IMR-90 (cell line): ENCODE results near the gene HOXD12.

Experiments
- CHD1 ChIP-seq: IDR thresholded peaks from 2 replicates; pipeline ENCODE4 v1.6.1; 2012; ENCODE audit warnings: low read depth, low read length, improper control_type of control experiment
- TF ChIP-seq, protein P1 (sequence below): conservative IDR thresholded peaks from 2 replicates; pipeline ENCODE4 v1.5.1; 2012; ENCODE audit warnings: mild to moderate bottlenecking, low read depth, low read length, improper control_type of control experiment

DNA sequence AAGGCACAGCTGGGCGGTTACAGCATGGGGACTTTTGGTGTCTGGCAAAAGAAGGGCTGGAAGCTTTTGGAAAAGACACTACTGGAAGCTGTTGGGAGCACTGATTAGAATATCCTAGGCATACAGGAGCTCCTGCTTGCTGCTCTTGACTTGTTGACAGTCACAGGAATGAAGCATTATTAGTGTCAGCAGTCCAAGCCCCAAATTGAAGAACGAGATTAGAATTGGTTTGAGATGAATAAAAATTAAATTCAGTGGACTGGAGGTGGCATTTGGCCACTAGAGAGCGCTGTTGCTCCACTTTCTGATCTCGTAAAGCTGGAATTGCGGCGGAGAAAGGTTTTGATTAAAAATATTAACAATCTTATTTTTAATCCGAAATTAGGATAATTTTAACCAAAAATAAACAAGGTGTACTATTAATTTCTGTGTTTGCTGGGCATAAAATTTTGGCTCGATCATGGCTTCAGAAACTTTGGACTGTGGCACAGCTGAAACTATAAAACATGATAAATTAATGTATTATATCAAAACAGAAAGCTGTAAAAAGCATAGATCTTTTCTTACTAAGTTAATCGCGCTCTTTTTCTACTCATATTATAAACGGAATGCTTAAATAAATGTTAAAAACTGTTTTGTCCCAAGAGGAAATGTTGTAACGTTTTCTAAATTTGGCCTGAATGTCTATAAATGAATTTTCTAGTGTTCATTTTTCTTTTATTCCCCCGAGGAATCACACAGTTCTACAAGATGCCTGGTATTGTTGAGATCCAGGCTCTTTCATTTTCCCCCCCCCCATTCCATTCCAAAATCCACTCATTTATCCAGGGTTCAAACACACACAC is 27.6 kb downstream of the HOXD12 start:
- TF ChIP-seq, protein P1, sequence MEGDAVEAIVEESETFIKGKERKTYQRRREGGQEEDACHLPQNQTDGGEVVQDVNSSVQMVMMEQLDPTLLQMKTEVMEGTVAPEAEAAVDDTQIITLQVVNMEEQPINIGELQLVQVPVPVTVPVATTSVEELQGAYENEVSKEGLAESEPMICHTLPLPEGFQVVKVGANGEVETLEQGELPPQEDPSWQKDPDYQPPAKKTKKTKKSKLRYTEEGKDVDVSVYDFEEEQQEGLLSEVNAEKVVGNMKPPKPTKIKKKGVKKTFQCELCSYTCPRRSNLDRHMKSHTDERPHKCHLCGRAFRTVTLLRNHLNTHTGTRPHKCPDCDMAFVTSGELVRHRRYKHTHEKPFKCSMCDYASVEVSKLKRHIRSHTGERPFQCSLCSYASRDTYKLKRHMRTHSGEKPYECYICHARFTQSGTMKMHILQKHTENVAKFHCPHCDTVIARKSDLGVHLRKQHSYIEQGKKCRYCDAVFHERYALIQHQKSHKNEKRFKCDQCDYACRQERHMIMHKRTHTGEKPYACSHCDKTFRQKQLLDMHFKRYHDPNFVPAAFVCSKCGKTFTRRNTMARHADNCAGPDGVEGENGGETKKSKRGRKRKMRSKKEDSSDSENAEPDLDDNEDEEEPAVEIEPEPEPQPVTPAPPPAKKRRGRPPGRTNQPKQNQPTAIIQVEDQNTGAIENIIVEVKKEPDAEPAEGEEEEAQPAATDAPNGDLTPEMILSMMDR = peak; percentile 92
- TF ChIP-seq CHD1 = no peak
